ENCODE data around the gene ANO1. TPM values are rescaled to one million over a fixed set of nuclear protein-coding genes. Genes with fewer than 3 reads are reported as not detected.

Gene ANO1
- total RNA-seq, 1 donor from 2014 or later: 0.05 TPM

DNA sequence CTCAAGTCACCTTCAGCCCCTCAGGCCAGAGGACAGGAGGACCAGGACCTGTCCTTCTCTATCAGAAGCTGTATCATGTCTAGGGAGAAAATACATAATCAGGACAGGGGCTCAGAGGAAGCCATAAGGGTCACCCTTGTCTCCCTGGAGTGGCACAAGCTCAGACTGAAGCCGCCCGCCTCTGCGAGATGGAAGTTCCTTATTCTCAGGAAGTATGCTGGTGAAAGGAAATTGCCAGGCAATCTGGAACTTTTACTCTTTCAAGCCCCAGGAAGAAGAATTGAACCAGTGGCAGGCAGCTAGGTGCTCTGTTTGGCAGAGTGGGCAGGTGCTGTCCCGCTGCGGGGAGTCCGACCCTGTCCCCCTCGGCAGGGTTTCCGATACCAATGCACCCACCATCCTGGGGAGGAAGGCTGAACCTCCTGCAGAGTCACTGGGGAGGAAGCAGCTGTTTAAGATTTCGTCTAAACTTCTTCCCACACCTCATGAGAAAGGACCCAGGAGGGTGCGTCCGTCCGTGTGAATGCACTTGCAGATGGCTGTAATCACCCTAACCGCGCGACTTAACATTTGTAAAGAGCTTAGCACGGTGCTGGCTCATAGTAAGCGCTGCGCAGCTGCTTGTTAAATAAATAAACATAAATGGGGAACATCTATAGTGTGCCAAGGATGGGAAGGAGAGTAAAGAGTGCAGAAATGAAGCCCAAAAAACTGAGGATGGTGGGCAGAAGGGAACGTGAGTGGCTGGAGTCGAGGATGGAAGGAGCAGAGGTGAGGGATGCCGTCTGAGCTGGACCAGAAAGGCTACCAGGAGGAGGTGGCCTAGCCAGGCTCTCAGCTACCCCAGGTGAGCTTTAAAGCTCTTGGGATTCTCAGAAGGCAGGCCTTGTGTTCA lies 5.0 kb upstream of the ANO1 start:
- DNase-seq (ENCODE audit: low read depth): no peak

DNA sequence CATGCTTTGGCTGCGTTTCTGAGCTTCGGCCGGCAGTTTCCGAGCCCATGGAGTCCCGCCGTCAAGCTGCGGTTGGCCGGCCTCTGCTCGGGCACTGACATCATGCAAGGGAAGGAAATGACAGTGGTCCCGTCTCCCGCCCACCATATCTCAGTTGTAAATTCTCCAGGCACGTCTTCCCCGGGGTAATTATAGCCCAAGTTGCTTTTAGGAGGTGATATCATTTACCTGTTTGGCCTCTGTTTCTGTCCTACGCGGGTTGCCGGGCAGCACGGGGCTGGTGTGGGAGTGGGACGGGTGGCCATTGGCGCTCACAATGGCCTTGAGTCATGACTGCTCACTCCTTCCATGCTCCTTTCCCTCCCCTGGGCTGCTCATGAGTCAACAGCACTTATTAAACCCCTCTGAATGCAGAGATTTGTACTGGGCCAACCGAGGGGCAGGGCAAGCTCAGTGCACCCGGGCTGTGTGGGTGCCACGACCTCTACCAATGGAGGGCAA lies 4.2 kb upstream of the ANO1 start:
- DNase-seq (ENCODE audit: low read depth): peak; percentile 6

DNA sequence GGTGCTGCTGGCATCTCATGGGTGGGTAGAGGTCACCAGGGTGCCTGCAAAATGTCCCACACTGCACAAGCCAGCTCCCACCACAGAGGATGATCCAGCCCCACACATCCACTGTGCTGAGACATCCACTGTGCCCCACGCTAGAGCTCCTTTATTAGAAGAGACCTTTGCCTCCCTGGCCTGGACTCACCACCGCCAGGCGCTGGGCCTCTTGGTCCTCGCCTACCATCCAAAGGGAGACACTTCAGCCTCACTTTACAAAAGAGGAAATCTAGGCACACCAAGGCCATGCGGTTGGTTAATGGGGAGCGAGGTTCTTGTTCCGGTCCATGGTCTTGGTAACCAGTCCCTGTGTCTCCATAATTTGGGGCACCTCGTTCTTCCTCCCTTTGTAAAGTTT lies 3.4 kb upstream of the ANO1 start:
- no peak for DNase-seq (ENCODE audit: low read depth)

DNA sequence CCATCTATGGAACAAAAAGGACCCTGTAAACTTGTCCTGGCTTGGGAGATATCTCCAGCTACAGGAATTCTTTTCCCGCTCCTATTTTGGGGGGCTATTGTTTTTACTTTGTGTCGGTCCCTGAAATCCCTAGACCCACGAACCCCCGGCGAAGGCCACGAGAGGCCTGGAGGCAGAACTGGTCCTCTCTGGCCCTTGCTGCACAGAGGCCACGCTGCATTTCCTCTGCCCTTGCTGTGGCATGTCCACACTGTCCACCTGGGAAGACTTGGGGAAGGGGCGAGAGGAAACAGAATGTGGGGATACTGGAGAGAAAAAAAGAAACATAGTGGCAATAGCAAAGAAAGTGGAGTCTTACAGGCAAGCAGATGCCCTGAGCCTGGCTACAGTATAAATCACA lies 2.3 kb upstream of the ANO1 start:
- DNase-seq (ENCODE audit: low read depth): no peak

DNA sequence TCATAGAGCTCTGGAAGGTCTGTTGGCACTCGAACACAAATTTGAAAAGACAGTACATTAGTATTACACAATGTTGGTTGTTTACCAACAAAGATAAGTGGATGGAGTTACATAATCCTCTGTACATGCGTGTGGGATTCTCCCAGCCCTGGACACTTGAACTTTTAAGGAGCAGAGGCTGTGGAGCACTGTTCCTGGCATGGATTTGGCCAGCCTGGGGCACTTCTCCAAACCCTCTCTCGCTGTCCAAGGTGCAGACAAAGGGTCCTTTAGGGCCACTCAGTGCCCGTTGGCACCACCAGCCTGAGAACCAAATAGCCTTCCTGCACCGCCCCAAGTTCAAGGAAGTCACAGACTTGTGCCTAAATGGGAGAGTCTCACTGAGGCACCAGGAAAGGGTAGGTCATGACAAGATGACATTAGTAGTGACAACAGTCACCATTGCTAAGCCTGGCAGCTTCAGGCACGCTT lies 1.6 kb upstream of the ANO1 start:
- no peak for DNase-seq (ENCODE audit: low read depth)

DNA sequence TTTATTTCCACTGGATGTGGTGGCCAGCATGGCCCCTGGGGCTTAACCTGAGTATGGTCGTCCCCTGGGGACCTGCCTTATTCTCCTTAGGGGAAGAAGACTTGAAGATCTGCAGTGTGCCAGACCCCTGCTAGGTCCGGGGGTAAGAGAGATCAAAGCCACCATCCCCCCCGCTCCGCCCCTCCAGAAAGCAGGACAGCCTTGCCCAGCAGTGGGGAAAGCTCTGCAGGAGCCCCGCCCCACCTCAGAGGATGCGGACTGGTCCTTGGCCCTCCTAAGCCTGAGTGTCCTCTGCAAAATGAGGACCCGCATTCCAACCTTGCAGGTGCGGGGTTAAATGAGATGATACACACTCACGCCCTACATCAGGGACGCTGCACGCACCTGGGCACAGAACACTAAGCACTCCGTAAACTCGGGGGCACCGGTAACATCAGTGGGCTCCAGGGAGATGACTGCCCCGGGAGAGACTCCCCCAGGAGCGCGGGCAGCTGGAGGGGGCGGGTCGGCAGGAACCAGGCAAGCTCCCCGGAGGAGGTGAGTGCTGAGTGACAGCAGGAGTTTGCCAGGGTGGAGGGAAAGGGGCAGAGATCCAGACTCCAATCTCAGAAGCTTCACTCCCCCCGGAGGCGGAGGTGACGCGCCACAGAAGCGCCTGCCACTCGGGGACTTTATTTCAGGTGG lies 564 bp upstream of the ANO1 start:
- no peak for DNase-seq (ENCODE audit: low read depth)

DNA sequence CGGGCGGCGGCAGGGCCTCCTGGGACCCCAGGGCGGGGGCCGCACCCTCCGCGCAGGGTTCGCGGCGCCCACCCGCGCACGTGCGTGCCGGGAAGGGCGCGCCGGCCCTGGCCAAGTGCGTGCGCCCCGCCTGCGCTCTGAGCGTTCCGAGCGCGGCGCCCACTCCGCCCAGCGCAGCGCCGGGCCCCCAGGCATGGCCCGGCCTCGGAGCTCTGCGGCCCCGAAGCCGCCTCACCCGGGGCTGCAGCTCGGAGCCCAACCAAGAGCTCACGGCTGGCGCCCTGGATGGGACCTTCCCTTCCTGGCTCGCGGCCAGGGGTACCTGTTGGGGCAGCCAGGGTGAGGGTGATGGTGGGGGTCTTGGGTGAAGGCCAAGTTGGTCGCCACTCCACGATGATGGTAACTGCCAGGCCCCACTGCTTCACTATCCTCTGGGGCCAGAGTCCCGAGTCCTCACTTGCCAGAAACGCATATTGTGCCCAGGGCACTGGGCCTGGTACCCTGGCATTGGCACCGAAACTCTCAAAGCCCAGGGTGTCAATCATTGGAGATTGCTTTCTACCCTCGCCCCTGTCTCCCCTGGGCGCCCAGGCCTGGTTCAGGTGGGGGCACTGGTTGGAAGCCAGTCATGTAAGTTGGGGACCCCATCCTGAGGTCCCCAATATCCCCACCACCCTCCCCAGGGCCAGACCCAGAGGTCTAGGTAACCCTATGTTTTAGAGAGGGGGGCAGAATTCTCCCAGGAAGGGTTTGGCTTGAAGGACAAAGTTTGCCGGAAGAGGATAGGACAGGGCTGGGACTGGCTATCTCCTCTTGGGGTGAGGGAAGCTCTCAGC lies 882 bp downstream of the ANO1 start:
- no peak for DNase-seq (ENCODE audit: low read depth)

DNA sequence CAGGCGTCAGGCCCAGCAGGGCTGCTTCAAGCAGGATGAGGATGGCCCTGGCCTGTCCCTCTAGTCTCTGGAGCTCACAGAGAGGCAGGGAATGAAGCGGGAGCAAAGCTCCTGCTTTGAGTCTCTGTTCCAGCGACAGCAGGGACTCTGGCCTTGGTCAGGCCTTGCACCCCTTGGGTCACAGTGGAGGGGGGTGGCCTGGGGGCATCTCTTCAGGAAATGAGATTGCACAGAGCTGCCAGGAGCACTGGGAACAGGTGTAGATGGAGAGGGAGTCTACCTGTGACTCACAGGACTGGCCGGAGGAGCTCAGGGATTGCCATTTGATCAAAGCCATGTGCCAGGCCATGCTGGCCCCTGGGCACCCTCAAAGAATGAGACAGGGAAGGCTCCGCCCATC lies 1.6 kb downstream of the ANO1 start:
- no peak for DNase-seq (ENCODE audit: low read depth)

DNA sequence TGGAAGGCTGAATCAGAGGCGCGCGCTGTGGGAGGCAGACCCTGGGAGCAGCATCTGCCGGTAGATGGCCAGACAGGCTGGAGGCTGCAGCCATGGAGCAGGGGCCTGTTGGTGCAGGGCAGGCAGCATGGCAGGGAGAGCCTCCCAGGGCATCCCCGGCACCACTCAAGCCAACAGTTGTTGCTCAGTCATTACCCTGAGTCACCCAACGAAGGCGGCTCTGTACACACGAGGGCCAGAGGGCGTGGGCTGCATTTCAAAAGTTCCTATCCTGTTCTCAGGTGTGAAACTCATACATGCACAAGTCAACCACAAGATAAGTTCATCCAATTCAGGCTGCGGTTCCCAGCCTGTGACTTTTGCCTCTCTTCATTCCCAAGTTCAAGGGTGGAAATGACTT lies 2.6 kb downstream of the ANO1 start:
- peak; percentile 30 for DNase-seq (ENCODE audit: low read depth)

DNA sequence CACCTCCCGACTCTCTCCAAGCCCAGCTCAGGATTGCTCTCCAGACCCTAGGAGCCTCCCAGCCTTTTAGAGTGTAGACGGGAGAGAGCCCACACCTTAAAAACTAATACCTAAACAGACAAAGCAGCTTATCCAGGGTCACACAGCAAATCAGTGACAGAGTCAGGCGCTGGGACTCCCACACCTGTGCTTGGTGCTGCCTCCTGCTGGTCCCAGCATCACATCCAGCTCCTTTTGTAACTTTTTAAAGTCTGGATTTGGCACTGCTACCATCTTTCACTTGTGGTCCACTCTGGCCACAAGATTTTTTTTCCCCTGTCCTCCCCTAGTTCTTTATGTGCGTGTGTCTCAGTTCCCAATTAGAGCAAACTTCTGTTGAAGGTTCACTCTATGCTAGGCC lies 4.7 kb downstream of the ANO1 start:
- DNase-seq (ENCODE audit: low read depth): no peak

DNA sequence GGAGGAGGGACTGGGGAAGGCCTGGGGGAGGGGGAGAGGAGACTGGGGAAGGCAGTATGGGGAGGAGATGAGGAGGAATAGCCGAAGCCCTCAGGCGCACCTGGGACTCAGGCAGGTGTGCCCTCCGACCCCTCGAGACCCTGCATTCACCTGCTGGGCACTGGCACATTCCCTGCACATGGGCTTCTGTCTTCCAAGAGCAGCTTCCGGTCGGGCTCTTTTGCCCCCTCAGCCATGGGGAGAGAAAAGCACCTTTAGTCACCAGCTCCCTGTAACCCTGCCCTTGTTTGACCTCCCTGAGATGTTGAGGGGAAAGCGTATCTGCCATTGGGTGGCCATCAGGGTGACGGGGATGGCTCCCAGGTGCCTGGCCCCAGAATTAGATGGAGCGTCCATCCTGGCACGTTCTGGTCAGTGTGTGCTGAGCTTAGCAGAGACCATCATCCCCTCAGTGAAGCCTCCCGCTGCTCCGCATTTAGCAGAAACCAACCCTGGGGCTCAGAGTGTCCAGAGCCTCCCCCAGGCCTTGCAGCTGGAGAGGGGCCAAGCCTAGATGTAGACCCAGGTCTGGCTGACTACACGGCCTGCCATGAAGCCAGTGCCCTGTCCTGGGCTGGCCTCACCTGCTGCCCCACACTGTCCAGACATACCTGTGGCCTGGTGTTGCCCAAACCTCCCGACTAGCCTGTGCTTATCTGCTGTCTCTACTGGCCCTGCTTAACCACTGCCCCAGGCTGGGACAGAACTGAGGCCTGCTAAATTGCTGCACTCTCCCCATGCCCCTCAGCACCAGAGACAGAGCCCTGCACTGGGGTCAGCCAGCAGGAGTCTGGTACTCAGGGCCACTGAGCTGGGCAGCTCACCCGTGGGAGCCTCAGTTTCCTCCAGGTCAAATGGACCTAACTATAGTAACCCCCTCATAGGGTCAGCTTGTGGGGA lies 6.2 kb downstream of the ANO1 start:
- DNase-seq (ENCODE audit: low read depth): no peak

DNA sequence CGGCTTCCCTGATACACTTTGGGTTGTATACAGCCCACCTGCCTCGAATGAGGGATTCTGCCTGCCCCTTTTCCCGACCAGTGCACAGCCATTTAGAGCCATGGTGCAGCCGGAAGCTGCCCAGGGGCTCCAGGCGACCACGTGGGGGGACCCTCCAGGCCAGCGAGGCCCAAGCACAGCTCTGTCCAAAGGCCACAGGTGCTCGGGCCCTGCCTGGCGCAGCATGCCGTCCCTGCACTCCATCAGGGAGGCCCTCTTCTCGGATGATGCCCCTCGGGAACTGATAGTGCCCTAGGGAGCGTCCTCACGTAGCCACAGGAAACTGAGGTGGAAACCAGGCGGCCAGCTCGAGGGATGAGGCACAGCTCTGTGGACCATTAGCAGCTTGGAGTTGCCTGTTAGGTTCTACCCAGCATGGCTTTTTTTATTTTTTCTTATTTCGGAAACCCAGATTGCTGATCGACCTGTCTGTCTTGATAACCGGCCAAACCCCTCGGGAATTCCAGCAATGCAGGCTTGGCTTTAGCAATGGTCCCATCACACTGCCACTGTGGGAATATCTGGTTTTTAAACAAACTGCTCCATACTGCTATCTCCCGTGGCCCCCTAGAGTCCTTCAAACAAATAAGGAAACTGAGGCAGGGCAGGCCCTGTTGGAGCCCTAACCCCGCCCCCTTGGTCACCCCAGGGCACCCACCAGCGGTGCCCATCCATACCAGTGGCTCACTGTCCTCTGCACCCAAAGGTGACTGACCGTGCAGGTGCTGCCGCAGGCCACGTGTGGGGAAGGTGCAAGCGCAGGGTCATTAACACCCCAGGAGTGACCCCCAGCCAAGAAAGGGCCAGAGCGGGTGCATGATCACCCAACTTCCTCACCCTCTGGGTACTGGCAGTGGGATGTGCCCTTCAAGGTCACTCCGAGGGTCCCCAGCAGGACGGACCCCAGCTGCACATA lies 8.0 kb downstream of the ANO1 start:
- no peak for DNase-seq (ENCODE audit: low read depth)

DNA sequence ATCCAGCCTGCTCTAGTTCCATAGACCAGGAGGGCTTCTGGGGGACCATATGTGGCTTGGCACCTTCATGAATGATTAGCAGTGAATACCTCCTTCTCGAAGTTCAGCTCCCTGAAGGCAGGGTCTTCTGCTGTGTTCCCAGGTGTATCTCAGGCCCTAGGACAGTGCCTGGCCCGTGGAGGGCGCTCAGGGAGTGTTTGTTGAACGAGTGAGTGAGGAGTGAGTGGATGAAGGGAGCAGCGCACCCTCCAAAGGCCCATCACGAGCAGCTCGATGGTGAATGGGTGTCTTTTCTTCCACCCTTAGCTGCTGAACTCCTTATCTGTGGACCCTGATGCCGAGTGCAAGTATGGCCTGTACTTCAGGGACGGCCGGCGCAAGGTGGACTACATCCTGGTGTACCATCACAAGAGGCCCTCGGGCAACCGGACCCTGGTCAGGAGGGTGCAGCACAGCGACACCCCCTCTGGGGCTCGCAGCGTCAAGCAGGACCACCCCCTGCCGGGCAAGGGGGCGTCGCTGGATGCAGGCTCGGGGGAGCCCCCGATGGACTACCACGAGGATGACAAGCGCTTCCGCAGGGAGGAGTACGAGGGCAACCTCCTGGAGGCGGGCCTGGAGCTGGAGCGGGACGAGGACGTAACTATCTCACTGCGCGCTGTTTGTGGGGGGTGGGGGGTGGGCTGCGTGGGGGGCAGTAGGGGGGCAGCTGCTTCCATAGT lies 9.5 kb downstream of the ANO1 start:
- no peak for DNase-seq (ENCODE audit: low read depth)

DNA sequence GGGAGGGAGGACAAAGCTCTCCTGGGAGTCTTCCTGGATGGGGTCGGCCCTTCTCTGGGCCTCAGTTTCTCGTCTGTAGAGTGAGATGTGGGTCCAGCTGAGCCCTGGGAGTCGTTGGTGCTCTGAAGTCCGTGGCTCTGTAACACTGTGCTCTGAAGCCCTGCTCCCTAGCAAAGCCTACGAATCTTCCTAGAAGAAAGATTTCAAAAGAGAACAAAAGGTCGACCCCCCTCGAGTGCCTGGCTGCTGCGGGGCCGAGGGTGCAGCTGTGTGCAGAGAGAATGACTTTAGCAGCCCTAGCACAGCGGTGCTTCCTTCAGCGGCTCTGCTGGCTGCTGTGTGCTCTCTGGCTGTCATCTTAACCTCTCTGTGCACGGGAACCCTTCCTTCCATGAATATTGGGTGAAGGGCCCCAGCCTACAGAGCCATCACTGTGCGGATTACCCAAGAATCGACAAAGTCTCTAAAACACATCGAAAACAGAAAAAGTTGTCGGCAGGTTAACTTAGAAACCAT lies 10.7 kb downstream of the ANO1 start:
- DNase-seq (ENCODE audit: low read depth): no peak

DNA sequence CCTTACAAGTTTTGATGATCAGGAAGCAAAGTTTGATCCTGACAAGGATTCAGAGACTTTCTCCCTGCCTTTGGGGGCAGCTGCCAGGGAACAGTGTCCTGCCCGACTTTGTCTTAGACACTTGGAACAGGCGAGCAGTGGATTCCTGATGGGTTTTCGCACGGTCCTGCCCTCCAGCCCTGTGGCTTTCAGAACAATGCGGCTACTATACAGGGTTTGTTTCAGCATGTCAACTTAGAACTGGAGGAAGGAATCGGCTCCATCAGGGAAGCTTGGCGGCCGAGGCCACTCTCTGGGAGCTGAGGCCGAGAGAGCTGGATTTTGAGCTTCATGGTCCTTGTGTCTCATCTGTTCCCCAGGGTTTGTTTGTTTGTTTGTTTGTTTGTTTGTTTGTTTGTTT lies 11.5 kb downstream of the ANO1 start:
- DNase-seq (ENCODE audit: low read depth): no peak

DNA sequence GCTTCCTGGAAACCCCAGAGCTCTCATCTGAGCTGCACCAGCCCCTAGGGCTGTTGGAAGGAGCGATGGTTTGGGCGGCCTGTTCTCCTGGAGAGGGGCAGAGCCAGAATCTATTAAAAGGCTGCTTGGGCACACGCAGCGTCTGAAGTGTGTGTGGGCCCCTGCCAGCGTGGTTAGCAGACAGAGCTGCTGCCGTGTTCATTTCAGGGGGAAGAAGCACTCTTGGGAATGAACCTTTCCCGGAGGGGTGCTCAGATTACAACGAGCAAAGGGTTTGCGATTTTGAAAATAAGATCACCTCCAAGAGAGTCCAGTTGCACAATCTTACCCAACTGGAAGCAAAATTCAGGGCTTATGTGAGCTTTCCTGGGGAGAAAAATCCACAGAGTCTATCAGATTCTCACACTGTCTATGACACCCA lies 12.9 kb downstream of the ANO1 start:
- no peak for DNase-seq (ENCODE audit: low read depth)

DNA sequence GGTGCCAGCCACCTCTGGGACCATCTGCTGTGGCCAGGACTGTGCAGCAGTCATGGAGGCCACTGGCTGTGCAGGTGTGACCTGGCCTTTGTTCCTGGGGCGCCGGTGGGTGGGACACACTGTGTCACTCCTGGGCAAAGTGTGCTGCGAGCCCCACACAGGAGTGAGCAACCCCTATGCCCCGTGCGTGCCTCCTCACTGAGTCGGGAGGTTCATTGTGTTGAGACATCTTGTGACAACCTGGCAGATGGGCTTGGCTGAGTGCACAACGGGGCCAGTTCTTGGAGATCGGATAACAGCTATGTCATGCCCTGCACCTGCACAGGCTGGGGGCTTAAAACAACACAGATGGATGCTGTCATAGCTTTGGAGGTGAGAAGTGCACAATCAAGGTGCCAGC lies 13.5 kb downstream of the ANO1 start:
- DNase-seq (ENCODE audit: low read depth): no peak

DNA sequence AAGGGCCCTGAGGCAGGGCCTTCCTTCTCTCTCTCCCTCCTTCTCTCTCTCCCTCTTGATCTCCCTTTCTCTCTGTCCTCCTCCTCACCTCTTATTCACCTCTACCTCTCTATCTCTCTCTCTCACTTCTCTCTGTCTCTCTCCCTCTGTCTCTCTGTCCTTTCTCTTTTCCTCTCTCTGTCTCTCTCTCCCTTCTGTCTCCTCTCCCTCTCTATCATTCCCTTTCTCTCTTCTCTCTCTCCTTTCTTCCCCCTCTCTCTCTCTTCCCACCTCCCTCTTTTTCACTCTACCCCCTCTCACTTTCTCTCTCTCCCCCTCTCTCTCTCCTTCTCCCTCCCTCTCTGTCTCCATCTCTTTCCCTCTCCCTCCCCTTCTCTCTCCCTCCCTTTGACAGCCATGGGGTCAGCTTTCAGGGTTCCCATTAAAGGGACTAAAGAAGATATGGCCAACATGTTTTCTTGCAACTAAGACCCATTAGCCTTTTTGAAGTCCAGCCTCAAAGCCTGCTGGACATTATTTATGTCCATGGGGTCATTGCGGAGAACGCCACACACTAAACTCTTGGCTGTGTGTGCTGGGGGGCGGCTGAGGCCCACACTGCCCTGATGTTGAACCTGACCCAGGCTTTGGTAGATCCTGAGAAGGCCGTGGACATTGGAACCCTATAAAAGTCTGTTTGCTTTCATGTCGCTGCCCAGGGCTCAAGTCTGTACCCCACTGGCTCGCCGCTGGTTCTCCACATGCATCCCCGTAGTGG lies 15.0 kb downstream of the ANO1 start:
- DNase-seq (ENCODE audit: low read depth): no peak

All from renal cortical epithelial cell (primary cell).